C4-2B (cell line): ENCODE data around the gene RPL29.

ENCODE experiments used
- CTCF ChIP-seq: fragments of 450-650 bp; conservative IDR thresholded peaks from 2 replicates; pipeline ENCODE4 v1.5.1; 2017; ENCODE audit warnings: mild to moderate bottlenecking
- ZFX ChIP-seq: fragments of 450-650 bp; IDR thresholded peaks from 2 replicates; pipeline ENCODE4 v1.6.1; 2017

- TF ChIP-seq CTCF: no peak
- no peak for TF ChIP-seq ZFX
These were observed 21.9 kb upstream of the RPL29 start for GRCh38 chr3:52017586-52017985.
